Spleen (tissue), 11 donors: Measurements from ENCODE around the gene AP2M1. TPM values are rescaled to one million over a fixed set of nuclear protein-coding genes. Genes with fewer than 3 reads are reported as not detected.

Source experiments
- DNase-seq: peaks from one replicate; pipeline ENCODE4 v3.0.0-alpha.2; 2020
- H3K27ac ChIP-seq, 8 donors: fragments of 200-600 bp; sonication (generic) in 7 of 8; 1 replicate in 4 of 8; 2 replicates in 4 of 8; pipeline versions ENCODE4 v1.5.0 to v1.8.0; 2016 to 2021; ENCODE audit warnings: inconsistent platforms in 4 of 8, mild to moderate bottlenecking in 4 of 8, moderate library complexity in 1 of 8
- H3K27me3 ChIP-seq, 7 donors: fragments of 200-600 bp; sonication (generic) in 6 of 7; replicated peaks in 1 of 7; 1 replicate in 4 of 7; 2 replicates in 3 of 7; pipeline versions ENCODE4 v1.5.0 to v1.8.0; 2016 to 2021; ENCODE audit warnings: inconsistent platforms in 3 of 7, mild to moderate bottlenecking in 1 of 7
- H3K36me3 ChIP-seq, 6 donors: fragments of 200-600 bp; sonication (generic) in 5 of 6; 1 replicate in 4 of 6; 2 replicates in 2 of 6; pipeline versions ENCODE4 v1.5.0 to v1.8.0; 2016 to 2021; ENCODE audit warnings: inconsistent platforms in 2 of 6
- H3K4me1 ChIP-seq, 6 donors: fragments of 200-600 bp; sonication (generic) in 5 of 6; 1 replicate in 3 of 6; 2 replicates in 3 of 6; pipeline versions ENCODE4 v1.5.0 to v1.8.0; 2016 to 2021; ENCODE audit warnings: inconsistent platforms in 3 of 6
- H3K4me3 ChIP-seq, 8 donors: fragments of 200-600 bp; sonication (generic) in 7 of 8; 1 replicate in 4 of 8; 2 replicates in 4 of 8; pipeline versions ENCODE4 v1.5.0 to v1.8.0; 2016 to 2021; ENCODE audit warnings: inconsistent platforms in 4 of 8, mild to moderate bottlenecking in 4 of 8, moderate library complexity in 2 of 8
- H3K9me3 ChIP-seq, 8 donors: fragments of 200-600 bp; sonication (generic) in 7 of 8; 1 replicate in 4 of 8; 2 replicates in 4 of 8; pipeline versions ENCODE4 v1.5.0 to v1.8.0; 2016 to 2021; ENCODE audit warnings: inconsistent platforms in 4 of 8
- POLR2A ChIP-seq, 3 donors: fragments of 450-650 bp; IDR thresholded peaks; one replicate each; pipeline ENCODE4 v1.5.1; 2017; ENCODE audit warnings: antibody characterized with exemption in 3 of 3, mild to moderate bottlenecking in 1 of 3
- POLR2AphosphoS5 ChIP-seq, 3 donors: sonication (generic); formaldehyde crosslinking; IDR thresholded peaks; one replicate each; pipeline ENCODE4 v1.5.1; 2017; ENCODE audit warnings: antibody characterized with exemption in 3 of 3
- WGBS, 5 donors: extraction: QIAGEN DNeasy Blood & Tissue Kit in 3 of 5; methylation state at CpG; one replicate each; pipeline versions ENCODE4 v1.1.5 to v1.1.7; 2013 to 2018; 5-methylcytosine and 5-hydroxymethylcytosine counted together
- intact Hi-C: fragments of 100-400 bp; cut with DNase I; formaldehyde crosslinking; loops from one replicate; pipeline ENCODE4 v1.15.0; 2023; ENCODE audit warnings: low total_unique reads
- polyA plus RNA-seq, 3 donors: library from polyadenylated mRNA; stranded (reverse); fragments of 200-250 nt; gene quantifications; one replicate each; pipeline ENCODE4 v1.2.1, GENCODE V29; 2013
- total RNA-seq, 7 donors: library from RNA; depleted of rRNA in 3 of 7; stranded (reverse); fragments of >200 nt in 3 of 7; fragmentation: NEBNext Ultra II Directional in 4 of 7; extraction: Animal tissue kit (Norgen Biotek cat#: 25700) in 4 of 7; gene quantifications; one replicate each; pipeline versions ENCODE4 v1.1.0 to v1.2.1, GENCODE V29; 2016 to 2021
- TF ChIP-seq, protein P1 (sequence below), 11 experiments: fragments of 200-600 bp in 7 of 11; fragments of 450-650 bp in 4 of 11; sonication (generic) in 4 of 11; IDR thresholded peaks in 8 of 11; conservative IDR thresholded peaks in 3 of 11; 1 replicate in 7 of 11; 2 replicates in 4 of 11; pipeline versions ENCODE4 v1.4.0 to v1.8.0; 2016 to 2021; ENCODE audit warnings: antibody characterized with exemption in 11 of 11, inconsistent platforms in 4 of 11, mild to moderate bottlenecking in 1 of 11
- donor health status: healthy with polysubstance abuse.
- donor health status: DM: no; HTN: no; CAD: no; lungs with moderate emphysema.
- donor health status: DM: no; HTN: no; CAD: no.
- donor health status: Bipolar disorder and iron deficiency.
- donor health status: healthy.
- donor health status: DM: no; HTN: no; CAD: no.
- donor health status: DM: yes; HTN: yes; CAD: no.

The AP2M1 gene
- total and polyA plus RNA-seq, 10 donors = 98.7 to 254 (median 195) TPM

DNA sequence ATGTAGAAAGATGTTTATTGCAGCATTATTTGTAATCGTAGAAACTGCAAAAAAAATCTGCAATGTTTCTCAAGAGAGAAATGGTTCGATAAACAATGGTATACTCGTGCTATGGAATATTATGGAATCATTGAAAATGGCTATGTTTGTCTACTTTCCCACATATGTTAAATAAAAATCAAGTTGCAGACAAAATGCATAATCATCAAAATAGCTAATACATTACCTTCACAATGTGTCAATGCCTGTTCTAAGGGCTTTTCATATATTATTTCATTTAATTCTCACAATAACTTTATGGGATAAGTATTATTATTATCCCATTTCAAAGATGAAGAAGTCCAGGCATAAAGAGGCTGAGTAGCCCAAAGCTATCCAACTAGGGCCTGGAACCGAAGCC lies 41.7 kb upstream of the AP2M1 start:
- intact Hi-C loops = no loop called here

DNA sequence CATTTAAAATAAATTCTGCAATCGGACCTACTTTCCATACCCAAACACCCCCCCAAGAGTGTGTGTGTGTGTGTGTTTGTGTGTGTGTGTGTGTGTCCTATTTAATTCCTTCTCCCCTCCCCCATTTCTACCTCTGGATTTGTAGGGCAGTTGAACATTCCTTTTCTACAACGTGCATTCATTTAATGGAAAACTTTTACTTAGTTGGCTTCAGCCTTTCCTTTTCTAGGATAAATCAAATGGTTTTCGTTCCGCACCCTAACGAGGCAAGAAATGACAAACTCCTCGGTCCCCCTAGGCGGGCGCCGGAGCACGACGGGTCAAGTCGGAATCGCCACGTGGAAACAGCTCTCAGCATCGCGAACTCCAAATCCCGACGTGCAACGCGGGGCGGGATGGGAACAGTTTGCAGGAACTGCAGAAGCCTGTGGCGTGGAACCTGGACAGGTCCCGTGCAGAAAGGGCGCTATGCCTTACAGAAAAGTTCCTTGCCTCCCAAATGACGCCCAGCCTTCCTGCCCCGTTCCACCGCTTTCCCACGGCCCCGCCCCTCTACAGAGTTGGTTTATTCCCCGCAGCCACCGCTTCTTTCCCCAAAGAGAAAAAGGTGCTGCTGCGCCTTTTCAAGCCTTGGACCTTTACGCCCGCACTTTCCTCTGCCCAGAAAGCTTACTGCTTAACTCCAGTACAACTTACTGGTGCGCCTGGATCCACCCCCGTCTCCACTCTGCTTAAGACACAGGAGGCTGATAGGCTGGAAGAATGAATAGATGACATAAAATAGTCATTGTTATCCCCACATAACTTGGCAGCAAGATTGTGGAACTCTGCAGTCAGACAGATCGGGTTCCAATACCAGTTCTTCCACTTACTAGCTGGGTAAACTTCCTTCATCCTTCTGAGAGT lies 40.6 kb upstream of the AP2M1 start:
- H3K27me3 ChIP-seq = no peaks in the 10 kb centered on the region
- H3K27ac ChIP-seq = peak overlapping the region; percentile 80 to 96 (median 92)
- H3K36me3 ChIP-seq = peaks cover 0 to 22% (median 14%) of the 10 kb centered on the region in 6 donors
- WGBS, 5 donors = 1 to 2% (median 2%) methylated on average over 36 to 37 of the region's 37 CpGs
- H3K9me3 ChIP-seq = no peaks in the 10 kb centered on the region
- intact Hi-C loops = no loop called here
- H3K4me3 ChIP-seq = peak overlapping the region; percentile 64 to 99 (median 94)
- peaks cover 15 to 41% (median 28%) of the 10 kb centered on the region in 6 donors for H3K4me1 ChIP-seq
- DNase-seq = peak; percentile 93
- TF ChIP-seq POLR2A (IDR thresholded peaks at IDR 0.05) (no peak), POLR2AphosphoS5 (IDR thresholded peaks at IDR 0.05) (peak; percentile 64 to 87 (median 74))
- TF ChIP-seq, protein P1, sequence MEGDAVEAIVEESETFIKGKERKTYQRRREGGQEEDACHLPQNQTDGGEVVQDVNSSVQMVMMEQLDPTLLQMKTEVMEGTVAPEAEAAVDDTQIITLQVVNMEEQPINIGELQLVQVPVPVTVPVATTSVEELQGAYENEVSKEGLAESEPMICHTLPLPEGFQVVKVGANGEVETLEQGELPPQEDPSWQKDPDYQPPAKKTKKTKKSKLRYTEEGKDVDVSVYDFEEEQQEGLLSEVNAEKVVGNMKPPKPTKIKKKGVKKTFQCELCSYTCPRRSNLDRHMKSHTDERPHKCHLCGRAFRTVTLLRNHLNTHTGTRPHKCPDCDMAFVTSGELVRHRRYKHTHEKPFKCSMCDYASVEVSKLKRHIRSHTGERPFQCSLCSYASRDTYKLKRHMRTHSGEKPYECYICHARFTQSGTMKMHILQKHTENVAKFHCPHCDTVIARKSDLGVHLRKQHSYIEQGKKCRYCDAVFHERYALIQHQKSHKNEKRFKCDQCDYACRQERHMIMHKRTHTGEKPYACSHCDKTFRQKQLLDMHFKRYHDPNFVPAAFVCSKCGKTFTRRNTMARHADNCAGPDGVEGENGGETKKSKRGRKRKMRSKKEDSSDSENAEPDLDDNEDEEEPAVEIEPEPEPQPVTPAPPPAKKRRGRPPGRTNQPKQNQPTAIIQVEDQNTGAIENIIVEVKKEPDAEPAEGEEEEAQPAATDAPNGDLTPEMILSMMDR (IDR thresholded peaks at IDR 0.05 in 8 of 11, conservative IDR thresholded peaks at IDR 0.05 in 3 of 11) = no peak

More for the DNA sequence above, 41.7 kb upstream of the AP2M1 start:
- H3K36me3 ChIP-seq = peaks cover 0 to 11% (median 4%) of the 10 kb centered on the region in 6 donors
- H3K4me1 ChIP-seq = peaks cover 15 to 41% (median 27%) of the 10 kb centered on the region in 6 donors
- no peak overlapping the region for H3K27ac ChIP-seq
- no peak for DNase-seq
- H3K27me3 ChIP-seq = no peaks in the 10 kb centered on the region
- no peak for TF ChIP-seq POLR2AphosphoS5 (IDR thresholded peaks at IDR 0.05)
- TF ChIP-seq, protein P1 (IDR thresholded peaks at IDR 0.05 in 8 of 11, conservative IDR thresholded peaks at IDR 0.05 in 3 of 11) = no peak
- TF ChIP-seq POLR2A (IDR thresholded peaks at IDR 0.05) = no peak
- 94 to 96% (median 94%) methylated on average over 4 of the region's 4 CpGs for WGBS, 5 donors
- H3K4me3 ChIP-seq = no peak overlapping the region
- H3K9me3 ChIP-seq = no peaks in the 10 kb centered on the region

DNA sequence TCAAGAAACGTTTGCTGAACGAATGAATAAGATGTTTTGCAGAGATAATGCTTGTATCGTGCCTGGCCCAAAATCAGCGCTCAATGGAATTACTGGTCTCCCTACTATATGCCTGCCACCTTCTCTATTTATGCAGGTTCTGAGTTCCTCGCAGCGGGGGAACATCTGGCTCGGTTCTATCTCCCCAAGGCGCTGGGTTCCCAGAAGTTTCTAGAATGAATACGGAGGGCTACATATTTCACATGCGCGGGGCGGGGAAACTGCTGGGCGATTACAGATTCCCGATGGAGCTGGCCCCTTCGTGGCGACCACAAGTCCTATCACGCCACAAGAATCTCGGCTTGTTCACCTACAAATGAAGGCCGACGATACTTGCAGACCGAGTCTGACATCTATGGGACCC lies 39.9 kb upstream of the AP2M1 start:
- WGBS, 5 donors = 0 to 1% (median 0%) methylated on average over 21 of the region's 21 CpGs

More for the DNA sequence above, 39.9 kb upstream of the AP2M1 start:
- H3K27me3 ChIP-seq = no peaks in the 10 kb centered on the region
- TF ChIP-seq, protein P1 (IDR thresholded peaks at IDR 0.05 in 8 of 11, conservative IDR thresholded peaks at IDR 0.05 in 3 of 11) = no peak
- no peak for TF ChIP-seq POLR2A (IDR thresholded peaks at IDR 0.05)
- no peak for TF ChIP-seq POLR2AphosphoS5 (IDR thresholded peaks at IDR 0.05)
- peak overlapping the region; percentile 64 to 99 (median 94) for H3K4me3 ChIP-seq
- H3K4me1 ChIP-seq = peaks cover 15 to 41% (median 28%) of the 10 kb centered on the region in 6 donors
- peak overlapping the region; percentile 80 to 96 (median 92) for H3K27ac ChIP-seq
- no peak for DNase-seq
- intact Hi-C loops = no loop called here
- H3K9me3 ChIP-seq = no peaks in the 10 kb centered on the region
- H3K36me3 ChIP-seq = peaks cover 0 to 29% (median 19%) of the 10 kb centered on the region in 6 donors
